H1 (cell line): Measurements from ENCODE around the gene CKAP2L. TPM values are rescaled to one million over a fixed set of nuclear protein-coding genes. Genes with fewer than 3 reads are reported as not detected.

Source experiments
- MAFK ChIP-seq: IDR thresholded peaks from 2 replicates; pipeline ENCODE4 v1.6.1; 2012; ENCODE audit warnings: low read depth, mild to moderate bottlenecking, improper control_type of control experiment, low read length
- RAD21 ChIP-seq, 2 experiments: IDR thresholded peaks in 1 of 2; conservative IDR thresholded peaks in 1 of 2; 2 replicates each; pipeline ENCODE4 v1.6.1; 2011; ENCODE audit warnings: low read depth in 2 of 2, low read length in 2 of 2, improper control_type of control experiment in 1 of 2, inconsistent platforms in 1 of 2, mild to moderate bottlenecking in 1 of 2, moderate library complexity in 1 of 2
- RFX5 ChIP-seq: IDR thresholded peaks from 2 replicates; pipeline ENCODE4 v1.6.1; 2011; ENCODE audit warnings: low read depth, low read length, improper control_type of control experiment, borderline replicate concordance
- SAP30 ChIP-seq: fragments of 300-600 bp; sonication (generic); IDR thresholded peaks from 2 replicates; pipeline ENCODE4 v1.7.1; 2012; ENCODE audit warnings: low read length, moderate library complexity, mild to moderate bottlenecking, inconsistent platforms; ENCODE audit not compliant: insufficient read depth, insufficient replicate concordance
- polyA plus RNA-seq, 7 experiments: library from polyadenylated mRNA; depleted of rRNA in 3 of 7; stranded (reverse) in 5 of 7; unstranded in 2 of 7; fragments of >200 nt in 5 of 7; fragments of 200-250 nt in 2 of 7; gene quantifications; 1 replicate in 5 of 7; 2 replicates in 1 of 7; 4 replicates in 1 of 7; pipeline versions ENCODE4 v1.2.1 to v1.2.3, GENCODE V29; 2011 to 2013; ENCODE audit warnings: missing spikeins in 2 of 7, mixed read lengths in 2 of 7
- total RNA-seq: library from RNA; stranded (reverse); fragmentation: NEBNext Ultra II Directional; extraction: Animal tissue kit (Norgen Biotek cat#: 25700); gene quantifications from 2 replicates; pipeline ENCODE4 v1.2.1, GENCODE V29; 2021

Gene CKAP2L
- total and polyA plus RNA-seq, 2 of the 8 experiments (the other 6 are each of a cell fraction or from before 2014, with no cell fraction given), result 2.5 to 20.7 TPM

GRCh38 chr2:112772322-112772721, 7.9 kb upstream of the CKAP2L start (continued):
- TF ChIP-seq RFX5 (no peak), SAP30 (no peak), RAD21 (IDR thresholded peaks at IDR 0.05 in 1 of 2, conservative IDR thresholded peaks at IDR 0.05 in 1 of 2; ENCODE audit: low read depth in 2 of 2, low read length in 2 of 2) (no peak), MAFK (no peak)
